ENCODE measurements around the gene LRRC10.

The LRRC10 gene

DNA sequence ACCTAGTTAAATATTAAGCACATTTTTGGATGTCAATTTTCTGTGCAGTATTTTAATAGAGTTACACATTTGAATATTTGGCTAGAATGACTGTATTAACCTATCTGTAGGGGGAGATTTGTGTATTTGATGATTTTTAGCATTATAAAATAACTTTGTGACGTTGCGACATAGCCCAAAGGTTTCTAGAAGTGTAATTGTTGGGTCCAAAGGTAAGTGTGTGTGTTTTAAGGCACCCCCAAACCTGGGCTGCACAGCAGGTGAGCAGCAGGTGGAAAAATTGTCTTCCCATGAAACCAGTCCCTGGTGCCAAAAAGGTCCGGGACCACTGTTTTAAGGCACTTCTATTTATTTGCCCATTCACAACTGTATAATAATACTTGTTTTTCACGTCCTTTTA, 22.2 kb downstream of the LRRC10 start:
- DNase-seq (ENCODE audit: low read depth, low spot score) = no peak
- Histone ChIP-seq H3K9me3 (ENCODE audit: low read depth, low read length) (no peaks in the 10 kb centered on the region), H3K4me3 (no peak overlapping the region), H3K9ac (ENCODE audit: insufficient read length) (no peak overlapping the region), H3K27ac (no peak overlapping the region), H3K36me3 (ENCODE audit: insufficient read depth, low read length) (peaks cover 77% of the 10 kb centered on the region)
- TF ChIP-seq FOXP2 (optimal IDR thresholded peaks at IDR 0.05; ENCODE audit: control extremely low read depth, extremely low read length, insufficient read depth) (no peak), EZH2 (IDR thresholded peaks at IDR 0.05) (no peak)

DNA sequence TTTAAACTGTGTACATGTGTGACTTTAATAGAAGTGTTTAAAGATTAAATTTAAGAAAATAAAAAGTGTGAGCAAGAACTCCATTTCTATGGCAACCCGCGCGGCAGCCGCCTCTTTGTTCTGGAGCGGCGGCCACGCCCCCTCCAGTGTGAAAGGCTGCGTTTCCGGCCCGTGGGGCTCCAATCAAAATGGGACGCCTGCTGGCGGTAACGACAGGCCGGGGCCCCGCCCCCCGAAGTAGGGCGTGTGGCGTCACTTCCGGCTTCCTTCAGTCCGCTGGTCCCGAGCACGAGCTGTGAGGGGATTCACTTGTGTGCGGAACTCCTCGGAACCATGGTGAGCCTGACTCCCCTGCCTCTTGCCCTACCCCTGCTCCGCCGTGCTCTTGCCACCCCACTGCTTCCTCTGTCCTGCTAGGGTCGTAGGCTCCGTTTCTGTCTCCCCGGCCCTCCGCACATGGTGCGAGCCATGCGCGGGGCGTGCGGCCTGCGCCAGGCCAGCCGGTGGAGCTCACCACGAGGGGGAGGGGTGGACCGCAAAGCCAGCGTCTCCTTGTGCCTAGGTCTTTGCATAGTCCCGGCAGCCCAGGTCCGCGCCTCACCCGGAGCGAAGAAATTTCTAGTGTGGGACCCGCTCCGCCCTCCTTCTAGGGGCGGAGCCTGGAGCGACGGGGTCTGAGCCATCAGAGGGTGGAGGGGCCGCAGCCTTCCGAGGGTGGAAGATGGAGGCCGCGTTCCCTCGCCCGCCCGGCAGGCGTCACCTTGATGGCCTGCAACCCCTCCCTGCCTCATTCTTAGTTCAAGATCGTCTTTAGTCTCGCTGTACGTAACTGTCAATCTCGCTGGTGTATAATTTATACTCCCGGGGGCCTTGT, 25.3 kb downstream of the LRRC10 start, which contains the start of gene CCT2:
TSS of gene CCT2 (plus strand) at position 271 of the 874 bp plus-strand sequence. CDS start at position 334, 63 bp downstream.
- Histone ChIP-seq H3K4me3 (peak within 1 kb of the TSS; percentile 100), H3K27ac (peak within 1 kb of the TSS; percentile 95), H3K36me3 (ENCODE audit: insufficient read depth, low read length) (peaks cover 46% of the 10 kb centered on the region), H3K9me3 (ENCODE audit: low read depth, low read length) (no peaks in the 10 kb centered on the region), H3K9ac (ENCODE audit: insufficient read length) (peak within 1 kb of the TSS; percentile 99)
- TF ChIP-seq EZH2 (IDR thresholded peaks at IDR 0.05) (no peak), POLR2AphosphoS5 (IDR thresholded peaks at IDR 0.05; ENCODE audit: borderline replicate concordance, low read depth, low read length) (peak; percentile 99)
- DNase-seq (ENCODE audit: low read depth, low spot score) = peak; percentile 70

DNA sequence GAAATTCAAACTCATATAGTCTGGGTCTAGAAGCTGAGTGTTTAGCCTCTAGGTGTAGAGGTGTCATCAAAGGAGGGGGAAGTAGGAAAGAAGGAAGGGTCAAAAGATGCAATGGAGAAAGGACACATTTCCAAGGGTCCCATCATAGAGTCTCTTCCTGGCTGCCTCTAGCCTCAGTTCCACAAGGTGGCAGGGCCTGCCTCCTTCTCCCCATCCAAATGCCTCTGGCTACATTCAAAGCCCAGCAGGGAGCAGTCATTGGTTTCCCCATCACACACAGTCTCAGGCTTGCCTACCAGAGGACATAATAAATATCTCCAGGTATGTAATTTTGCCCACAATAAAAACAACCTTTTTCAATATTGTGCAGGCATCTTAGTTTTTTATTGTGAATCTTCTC, 27.5 kb downstream of the LRRC10 start:
- no peak overlapping the region for H3K9ac ChIP-seq (ENCODE audit: insufficient read length)
- H3K36me3 ChIP-seq (ENCODE audit: insufficient read depth, low read length) = peaks cover 24% of the 10 kb centered on the region
- H3K27ac ChIP-seq = peak overlapping the region; percentile 69; the same call in 1 of the 2 replicates
- DNase-seq (ENCODE audit: low read depth, low spot score) = peak; percentile 40
- no peak overlapping the region for H3K4me3 ChIP-seq
- no peaks in the 10 kb centered on the region for H3K9me3 ChIP-seq (ENCODE audit: low read depth, low read length)
- TF ChIP-seq EZH2 (IDR thresholded peaks at IDR 0.05) (no peak), POLR2AphosphoS5 (IDR thresholded peaks at IDR 0.05; ENCODE audit: borderline replicate concordance, low read depth, low read length) (no peak)

- no peaks in the 10 kb centered on the region for H3K9me3 ChIP-seq (ENCODE audit: low read depth, low read length)
- no peak overlapping the region for H3K4me3 ChIP-seq
- DNase-seq (ENCODE audit: low read depth, low spot score) = no peak
- TF ChIP-seq POLR2AphosphoS5 (IDR thresholded peaks at IDR 0.05; ENCODE audit: borderline replicate concordance, low read depth, low read length) (no peak), EZH2 (IDR thresholded peaks at IDR 0.05) (no peak), FOXP2 (optimal IDR thresholded peaks at IDR 0.05; ENCODE audit: control extremely low read depth, extremely low read length, insufficient read depth) (no peak)
- H3K36me3 ChIP-seq (ENCODE audit: insufficient read depth, low read length) = peaks cover 7% of the 10 kb centered on the region
- H3K27ac ChIP-seq = no peak overlapping the region
- no peak overlapping the region for H3K9ac ChIP-seq (ENCODE audit: insufficient read length)
Observed at GRCh38 chr12:69580074-69580473, 30.6 kb downstream of the LRRC10 start.

GRCh38 chr12:69579029-69579428, 31.7 kb downstream of the LRRC10 start:
- H3K9ac ChIP-seq (ENCODE audit: insufficient read length) = no peak overlapping the region
- 0 out of 2 replicates have a peak overlapping the region, but pooled peaks have one; percentile 38 for H3K27ac ChIP-seq
- TF ChIP-seq POLR2AphosphoS5 (IDR thresholded peaks at IDR 0.05; ENCODE audit: borderline replicate concordance, low read depth, low read length) (no peak), FOXP2 (optimal IDR thresholded peaks at IDR 0.05; ENCODE audit: control extremely low read depth, extremely low read length, insufficient read depth) (no peak)
- DNase-seq (ENCODE audit: low read depth, low spot score) = no peak
- H3K9me3 ChIP-seq (ENCODE audit: low read depth, low read length) = no peaks in the 10 kb centered on the region
- H3K36me3 ChIP-seq (ENCODE audit: insufficient read depth, low read length) = peaks cover 17% of the 10 kb centered on the region
- H3K4me3 ChIP-seq = no peak overlapping the region

GRCh38 chr12:69578283-69578682, 32.4 kb downstream of the LRRC10 start:
- TF ChIP-seq EZH2 (IDR thresholded peaks at IDR 0.05) (no peak), FOXP2 (optimal IDR thresholded peaks at IDR 0.05; ENCODE audit: control extremely low read depth, extremely low read length, insufficient read depth) (no peak), POLR2AphosphoS5 (IDR thresholded peaks at IDR 0.05; ENCODE audit: borderline replicate concordance, low read depth, low read length) (no peak)
- Histone ChIP-seq H3K27ac (no peak overlapping the region), H3K9me3 (ENCODE audit: low read depth, low read length) (no peaks in the 10 kb centered on the region), H3K36me3 (ENCODE audit: insufficient read depth, low read length) (peaks cover 20% of the 10 kb centered on the region), H3K4me3 (no peak overlapping the region), H3K9ac (ENCODE audit: insufficient read length) (no peak overlapping the region)
- DNase-seq (ENCODE audit: low read depth, low spot score) = no peak

- no peaks in the 10 kb centered on the region for H3K9me3 ChIP-seq (ENCODE audit: low read depth, low read length)
- H3K27ac ChIP-seq = no peak overlapping the region
- peaks cover 38% of the 10 kb centered on the region for H3K36me3 ChIP-seq (ENCODE audit: insufficient read depth, low read length)
- H3K4me3 ChIP-seq = no peak overlapping the region
- no peak for TF ChIP-seq EZH2 (IDR thresholded peaks at IDR 0.05)
- no peak for TF ChIP-seq POLR2AphosphoS5 (IDR thresholded peaks at IDR 0.05; ENCODE audit: borderline replicate concordance, low read depth, low read length)
- no peak for TF ChIP-seq FOXP2 (optimal IDR thresholded peaks at IDR 0.05; ENCODE audit: control extremely low read depth, extremely low read length, insufficient read depth)
- no peak for DNase-seq (ENCODE audit: low read depth, low spot score)
- H3K9ac ChIP-seq (ENCODE audit: insufficient read length) = no peak overlapping the region
Observed at GRCh38 chr12:69575346-69575745, 35.4 kb downstream of the LRRC10 start.

- Histone ChIP-seq H3K9ac (ENCODE audit: insufficient read length) (no peak overlapping the region), H3K36me3 (ENCODE audit: insufficient read depth, low read length) (peaks cover 49% of the 10 kb centered on the region), H3K27ac (no peak overlapping the region; the same call in 1 of the 2 replicates), H3K4me3 (no peak overlapping the region), H3K9me3 (ENCODE audit: low read depth, low read length) (no peaks in the 10 kb centered on the region)
- TF ChIP-seq EZH2 (IDR thresholded peaks at IDR 0.05) (no peak), POLR2AphosphoS5 (IDR thresholded peaks at IDR 0.05; ENCODE audit: borderline replicate concordance, low read depth, low read length) (no peak), FOXP2 (optimal IDR thresholded peaks at IDR 0.05; ENCODE audit: control extremely low read depth, extremely low read length, insufficient read depth) (no peak)
- peak; percentile 30 for DNase-seq (ENCODE audit: low read depth, low spot score)
Observed at GRCh38 chr12:69570545-69571399, 39.9 kb downstream of the LRRC10 start.
